H1 (cell line): ENCODE data around the gene AGAP3. TPM values are rescaled to one million over a fixed set of nuclear protein-coding genes. Genes with fewer than 3 reads are reported as not detected.

ENCODE experiments used
- CTCF ChIA-PET: fragments of 300-600 bp; sonication (Branson Sonifier 250); formaldehyde crosslinking; loops from one replicate; lab custom pipeline; 2021; ENCODE audit not compliant: partially characterized antibody; lab: Charles Lee
- POLR2A ChIA-PET: fragments of 300-600 bp; sonication (Branson Sonifier 250); formaldehyde crosslinking; loops from one replicate; lab custom pipeline; 2021; ENCODE audit warnings: inconsistent platforms; ENCODE audit not compliant: partially characterized antibody; lab: Charles Lee
- DNase-seq, 2 experiments: peaks; one replicate each; pipeline versions ENCODE4 v3.0.0 to v3.0.0-alpha.2; 2010 to 2022; ENCODE audit warnings: low spot score in 2 of 2, low read depth in 1 of 2, mixed read lengths in 1 of 2
- FAIRE-seq: peaks from 2 replicates; lab custom pipeline; 2011; peaks lifted over from hg19 to GRCh38; lab: Jason Lieb, UNC
- H2AFZ ChIP-seq: 2 replicates; pipeline ENCODE4 v1.8.1; 2012; ENCODE audit warnings: low read length, inconsistent platforms
- H2AK5ac ChIP-seq: 2 replicates; pipeline ENCODE4 v1.6.1; 2013; ENCODE audit warnings: low read depth, low read length
- H2BK120ac ChIP-seq: replicated peaks from 2 replicates; pipeline ENCODE3; 2013; ENCODE audit warnings: low read depth, low read length, inconsistent platforms
- H2BK12ac ChIP-seq: 2 replicates; pipeline ENCODE4 v1.6.1; 2013; ENCODE audit warnings: low read depth, low read length
- H2BK15ac ChIP-seq: 2 replicates; pipeline ENCODE4 v1.6.1; 2013; ENCODE audit warnings: low read length
- H2BK20ac ChIP-seq: 2 replicates; pipeline ENCODE4 v1.6.1; 2013; ENCODE audit warnings: low read length
- H2BK5ac ChIP-seq: 2 replicates; pipeline ENCODE4 v1.6.1; 2013; ENCODE audit warnings: low read depth, low read length
- H3K14ac ChIP-seq: 2 replicates; pipeline ENCODE4 v1.6.1; 2013; ENCODE audit warnings: inconsistent platforms; ENCODE audit not compliant: insufficient read length
- H3K18ac ChIP-seq: 2 replicates; pipeline ENCODE4 v1.6.1; 2013; ENCODE audit warnings: low read length; ENCODE audit errors: extremely low read depth
- H3K23ac ChIP-seq: 2 replicates; pipeline ENCODE4 v1.6.1; 2013; ENCODE audit warnings: inconsistent platforms; ENCODE audit not compliant: insufficient read length
- H3K23me2 ChIP-seq: 2 replicates; pipeline ENCODE4 v1.6.1; 2013; ENCODE audit warnings: low read depth, low read length
- H3K27ac ChIP-seq: 2 replicates; pipeline ENCODE4 v1.6.1; 2011; ENCODE audit warnings: low read depth, low read length, inconsistent platforms
- H3K27me3 ChIP-seq, 4 experiments: replicated peaks in 1 of 4; 1 replicate in 1 of 4; 2 replicates in 3 of 4; pipeline versions ENCODE4 v1.6.1 to v1.8.1; 2011 to 2013; ENCODE audit warnings: low read length in 3 of 4, mild to moderate bottlenecking in 3 of 4, inconsistent platforms in 2 of 4, mixed read lengths in 2 of 4, moderate library complexity in 1 of 4; ENCODE audit not compliant: control insufficient read depth in 3 of 4, insufficient read depth in 3 of 4; ENCODE audit errors: extremely low read depth in 1 of 4
- H3K36me3 ChIP-seq, 4 experiments: 2 replicates each; pipeline versions ENCODE4 v1.6.1 to v1.8.1; 2011 to 2013; ENCODE audit warnings: mild to moderate bottlenecking in 4 of 4, low read length in 3 of 4, moderate library complexity in 2 of 4, control low read depth in 1 of 4, inconsistent platforms in 1 of 4; ENCODE audit not compliant: insufficient read depth in 4 of 4, control insufficient read depth in 2 of 4
- H3K4ac ChIP-seq: replicated peaks from 2 replicates; pipeline ENCODE3; 2013; ENCODE audit warnings: low read length, low read depth, mixed read lengths, inconsistent platforms; ENCODE audit not compliant: insufficient read length
- H3K4me1 ChIP-seq, 4 experiments: replicated peaks in 1 of 4; 1 replicate in 1 of 4; 2 replicates in 3 of 4; pipeline versions ENCODE4 v1.6.1 to v1.8.1; 2011 to 2013; ENCODE audit warnings: low read length in 3 of 4, inconsistent platforms in 2 of 4, mixed read lengths in 1 of 4; ENCODE audit not compliant: insufficient read depth in 4 of 4, control insufficient read depth in 3 of 4
- H3K4me2 ChIP-seq, 2 experiments: 2 replicates each; pipeline versions ENCODE4 v1.6.1 to v1.8.1; 2011 to 2013; ENCODE audit warnings: low read depth in 2 of 2, low read length in 2 of 2, control low read depth in 1 of 2, inconsistent platforms in 1 of 2, mild to moderate bottlenecking in 1 of 2; ENCODE audit not compliant: insufficient read depth in 1 of 2
- H3K4me3 ChIP-seq, 4 experiments: fragments of 200-600, 300-600 bp in 1 of 4; sonication (generic), shearing (Covaris generic), sonication (Bioruptor Twin) in 1 of 4; 2 replicates each; pipeline versions ENCODE4 v1.5.1 to v1.8.1; 2011 to 2016; ENCODE audit warnings: low read length in 4 of 4, low read depth in 3 of 4, control low read depth in 2 of 4, inconsistent platforms in 2 of 4, mild to moderate bottlenecking in 2 of 4, mixed read lengths in 1 of 4, moderate library complexity in 1 of 4; ENCODE audit not compliant: insufficient read depth in 2 of 4; ENCODE audit errors: extremely low read depth in 1 of 4
- H3K56ac ChIP-seq: replicated peaks from 2 replicates; pipeline ENCODE3; 2013; ENCODE audit warnings: low read depth, mild to moderate bottlenecking, mixed read lengths, low read length, inconsistent platforms; ENCODE audit not compliant: insufficient read length
- H3K79me1 ChIP-seq: 2 replicates; pipeline ENCODE4 v1.6.1; 2013; ENCODE audit warnings: low read depth, low read length, control low read depth
- H3K79me2 ChIP-seq, 2 experiments: 2 replicates each; pipeline versions ENCODE4 v1.6.1 to v1.8.1; 2012 to 2013; ENCODE audit warnings: low read length in 2 of 2, mild to moderate bottlenecking in 2 of 2, inconsistent platforms in 1 of 2; ENCODE audit not compliant: insufficient read depth in 2 of 2, control insufficient read depth in 1 of 2
- H3K9ac ChIP-seq, 4 experiments: replicated peaks in 1 of 4; 1 replicate in 1 of 4; 2 replicates in 3 of 4; pipeline versions ENCODE4 v1.6.1 to v1.8.1; 2011 to 2013; ENCODE audit warnings: low read depth in 3 of 4, low read length in 3 of 4, control low read depth in 2 of 4, mild to moderate bottlenecking in 2 of 4, moderate library complexity in 2 of 4, inconsistent platforms in 1 of 4; ENCODE audit errors: extremely low read depth in 1 of 4
- H3K9me3 ChIP-seq, 2 experiments: 2 replicates each; pipeline versions ENCODE4 v1.6.1 to v1.8.1; 2012 to 2013; ENCODE audit warnings: mild to moderate bottlenecking in 2 of 2, moderate library complexity in 2 of 2, control low read depth in 1 of 2, inconsistent platforms in 1 of 2, low read depth in 1 of 2, low read length in 1 of 2, mixed read lengths in 1 of 2; ENCODE audit not compliant: insufficient read depth in 2 of 2
- H4K20me1 ChIP-seq, 2 experiments: replicated peaks in 1 of 2; 2 replicates each; pipeline versions ENCODE3 to v1.8.1; 2011 to 2013; ENCODE audit warnings: inconsistent platforms in 2 of 2, low read length in 2 of 2, mild to moderate bottlenecking in 1 of 2; ENCODE audit not compliant: insufficient read depth in 2 of 2, control insufficient read depth in 1 of 2
- H4K5ac ChIP-seq: 2 replicates; pipeline ENCODE4 v1.6.1; 2013; ENCODE audit warnings: low read length, low read depth, mixed read lengths, inconsistent platforms; ENCODE audit not compliant: insufficient read length
- H4K8ac ChIP-seq: 2 replicates; pipeline ENCODE4 v1.8.0; 2013; ENCODE audit warnings: mild to moderate bottlenecking, moderate library complexity, low read length, inconsistent platforms; ENCODE audit not compliant: insufficient read depth; ENCODE audit errors: extremely low read depth
- H4K91ac ChIP-seq: replicated peaks from 2 replicates; pipeline ENCODE3; 2013; ENCODE audit warnings: low read length, mixed read lengths, inconsistent platforms; ENCODE audit not compliant: insufficient read length
- CBX5 ChIP-seq: fragments of 300-800, 300-1000 bp; sonication (generic); IDR thresholded peaks from 2 replicates; pipeline ENCODE4 v1.7.1; 2016; ENCODE audit warnings: antibody characterized with exemption, low read length, low read depth
- RBBP5 ChIP-seq: IDR thresholded peaks from 2 replicates; pipeline ENCODE4 v1.7.1; 2012; ENCODE audit warnings: low read depth, mild to moderate bottlenecking, inconsistent platforms, low read length, moderate library complexity, borderline replicate concordance
- SP1 ChIP-seq: IDR thresholded peaks from 2 replicates; pipeline ENCODE4 v1.6.1; 2011; ENCODE audit warnings: low read depth, low read length
- TAF1 ChIP-seq: IDR thresholded peaks from 2 replicates; pipeline ENCODE4 v1.6.1; 2011; ENCODE audit warnings: mild to moderate bottlenecking, low read depth, low read length
- WGBS, 2 experiments: shearing (Covaris generic) in 1 of 2; methylation state at CpG; one replicate each; pipeline versions ENCODE4 v1.1.6 to v1.1.7; 2013 to 2015; ENCODE audit warnings: low lambda C conversion rate in 2 of 2, mixed read lengths in 2 of 2, inconsistent platforms in 1 of 2, low coverage in 1 of 2, missing lambda C conversion rate in 1 of 2; ENCODE audit not compliant: insufficient replicate concordance in 2 of 2, insufficient coverage in 1 of 2, insufficient read length in 1 of 2; ENCODE audit errors: extremely low coverage in 1 of 2, missing lambda C conversion rate in 1 of 2; 5-methylcytosine and 5-hydroxymethylcytosine counted together
- polyA plus RNA-seq, 7 experiments: library from polyadenylated mRNA; depleted of rRNA in 3 of 7; stranded (reverse) in 5 of 7; unstranded in 2 of 7; fragments of >200 nt in 5 of 7; fragments of 200-250 nt in 2 of 7; gene quantifications; 1 replicate in 5 of 7; 2 replicates in 1 of 7; 4 replicates in 1 of 7; pipeline versions ENCODE4 v1.2.1 to v1.2.3, GENCODE V29; 2011 to 2013; ENCODE audit warnings: missing spikeins in 2 of 7, mixed read lengths in 2 of 7
- total RNA-seq: library from RNA; stranded (reverse); fragmentation: NEBNext Ultra II Directional; extraction: Animal tissue kit (Norgen Biotek cat#: 25700); gene quantifications from 2 replicates; pipeline ENCODE4 v1.2.1, GENCODE V29; 2021

AGAP3 gene
- total and polyA plus RNA-seq, 2 of the 8 experiments (the other 6 are each of a cell fraction or from before 2014, with no cell fraction given), result 66.4 to 120 TPM

GRCh38 chr7:151089893-151090730 is 3.8 kb downstream of the AGAP3 start:
- POLR2A ChIA-PET, result interaction anchor here (1.1 to 4.9 kb wide), 4 partner anchors 13 to 71 kb away, joined by 3 to 33 read pairs (median 5); no protein-coding TSS in a partner anchor
- no peak for FAIRE-seq
- peak overlapping the region in 1 of 4 experiments; percentile 3; a peak in 2 of 8 replicates for H3K4me3 ChIP-seq

More at GRCh38 chr7:151089893-151090730, 3.8 kb downstream of the AGAP3 start:
- Histone ChIP-seq H3K14ac (no peak overlapping the region), H3K9ac (peak overlapping the region in 2 of 4 experiments; percentile 6 to 56; a peak in 2 of 7 replicates), H4K8ac (no peak overlapping the region; the same call in 1 of the 2 replicates), H3K36me3 (no peaks in the 10 kb centered on the region), H3K4ac (no peak overlapping the region), H3K56ac (no peak overlapping the region), H2BK15ac (no peak overlapping the region), H2BK5ac (no peak overlapping the region), H4K20me1 (peaks cover 40 to 59% of the 10 kb centered on the region in 2 experiments), H2AFZ (no peak overlapping the region), H2BK12ac (no peak overlapping the region), H2BK20ac (no peak overlapping the region), H3K4me1 (peaks cover 6 to 38% (median 23%) of the 10 kb centered on the region in 4 experiments), H4K5ac (no peak overlapping the region), H2BK120ac (no peak overlapping the region), H3K79me2 (peaks cover 11 to 70% of the 10 kb centered on the region in 2 experiments; a peak in 3 of 4 replicates), H3K27ac (no peak overlapping the region), H3K9me3 (no peaks in the 10 kb centered on the region), H3K18ac (no peak overlapping the region; the same call in 1 of the 2 replicates), H3K23me2 (peaks cover 16% of the 10 kb centered on the region; the same call in 1 of the 2 replicates), H3K4me2 (peak overlapping the region; percentile 73 to 83; a peak in 3 of 4 replicates), H3K27me3 (peaks cover 0 to 21% (median 9%) of the 10 kb centered on the region in 4 experiments; a peak in 6 of 7 replicates), H4K91ac (no peak overlapping the region), H3K79me1 (peaks cover 12% of the 10 kb centered on the region; the same call in 1 of the 2 replicates), H2AK5ac (no peak overlapping the region), H3K23ac (no peak overlapping the region)
- no peak for DNase-seq
- CTCF ChIA-PET, result interaction anchor here (0.7 to 15.1 kb wide), 19 partner anchors 13 to 105 kb away, joined by 3 to 448 read pairs (median 6); no protein-coding TSS in a partner anchor
- no peak for TF ChIP-seq TAF1
- TF ChIP-seq RBBP5, result no peak
- TF ChIP-seq SP1, result no peak
- TF ChIP-seq CBX5, result no peak
- WGBS, 2 experiments, result 79% methylated on average over 21 of the region's 22 CpGs; no CpG with 5 or more reads in 1 of the 2 experiments
